Measurements from ENCODE around the gene PLA2G4B. TPM values are rescaled to one million over a fixed set of nuclear protein-coding genes. Genes with fewer than 3 reads are reported as not detected.

The PLA2G4B gene
- total and polyA plus RNA-seq, 2 of the 8 experiments (the other 6 are each of a cell fraction or from before 2014, with no cell fraction given): 4.2 to 9.2 TPM

GRCh38 chr15:41880156-41880877 lies 41.7 kb downstream of the PLA2G4B start (continued):
- TF ChIP-seq USF2 (IDR thresholded peaks at IDR 0.05; ENCODE audit: low read length) (no peak), SIX5 (IDR thresholded peaks at IDR 0.05; ENCODE audit: low read depth, low read length) (no peak), ZNF274 (IDR thresholded peaks at IDR 0.05; ENCODE audit: borderline replicate concordance, extremely low read depth, low read length) (no peak), ATF3 (IDR thresholded peaks at IDR 0.05; ENCODE audit: insufficient read depth, low read depth, low read length) (no peak), EZH2 (IDR thresholded peaks at IDR 0.05; ENCODE audit: low read depth, low read length, severe bottlenecking) (no peak), POLR2A (IDR thresholded peaks at IDR 0.05; ENCODE audit: control extremely low read depth in 1 of 2, low read depth in 2 of 2, low read length in 2 of 2) (no peak)
